Calu3 (cell line): Measurements from ENCODE around the gene SPATA7. TPM values are rescaled to one million over a fixed set of nuclear protein-coding genes. Genes with fewer than 3 reads are reported as not detected.

ENCODE experiments used
- BruUV-seq: library from RNA; stranded (reverse); fragments of 400-500 nt; replicated peaks from 2 replicates; lab custom pipeline; 2021; lab: Mats Ljungman, UMichigan
- CTCF ChIA-PET: fragments of 300-600 bp; sonication (Branson Sonifier 250); formaldehyde crosslinking; loops from one replicate; lab custom pipeline; 2022; ENCODE audit warnings: antibody characterized with exemption; lab: Charles Lee
- DNase-seq: peaks from one replicate; pipeline ENCODE4 v3.0.0; 2022
- H3K27ac Mint-ChIP-seq: one replicate; pipeline ENCODE4 v1.8.0; 2022; ENCODE audit warnings: mixed read lengths; ENCODE audit not compliant: unreplicated experiment
- H3K27me3 Mint-ChIP-seq: one replicate; pipeline ENCODE4 v1.8.0; 2022; ENCODE audit warnings: mixed read lengths; ENCODE audit not compliant: unreplicated experiment
- H3K36me3 Mint-ChIP-seq: one replicate; pipeline ENCODE4 v1.8.0; 2022; ENCODE audit warnings: mild to moderate bottlenecking, moderate library complexity, mixed read lengths; ENCODE audit not compliant: insufficient read depth, unreplicated experiment
- H3K4me1 Mint-ChIP-seq: one replicate; pipeline ENCODE4 v1.8.0; 2022; ENCODE audit warnings: mild to moderate bottlenecking, low read depth, mixed read lengths; ENCODE audit not compliant: unreplicated experiment
- H3K4me3 Mint-ChIP-seq: one replicate; pipeline ENCODE4 v1.8.0; 2022; ENCODE audit warnings: mild to moderate bottlenecking, low read depth, moderate library complexity, mixed read lengths; ENCODE audit not compliant: unreplicated experiment
- H3K9me3 Mint-ChIP-seq: one replicate; pipeline ENCODE4 v1.8.0; 2022; ENCODE audit warnings: low read depth, mixed read lengths; ENCODE audit not compliant: unreplicated experiment
- intact Hi-C: fragments of 100-400 bp; cut with micrococcal nuclease; formaldehyde crosslinking; loops from one replicate; pipeline ENCODE4 v1.10.0; 2022; ENCODE audit not compliant: unreplicated experiment
- total RNA-seq: library from RNA; stranded (reverse); gene quantifications from 2 replicates; pipeline ENCODE4 v1.2.3, GENCODE V29; 2022
- TF ChIP-seq, protein P1 (sequence below): fragments of 200-600 bp; IDR thresholded peaks from one replicate; pipeline ENCODE4 v1.8.0; 2022; ENCODE audit warnings: antibody characterized with exemption; ENCODE audit not compliant: unreplicated experiment

SPATA7 gene
- total RNA-seq, 1 experiment from 2014 or later = 8.1 TPM

DNA sequence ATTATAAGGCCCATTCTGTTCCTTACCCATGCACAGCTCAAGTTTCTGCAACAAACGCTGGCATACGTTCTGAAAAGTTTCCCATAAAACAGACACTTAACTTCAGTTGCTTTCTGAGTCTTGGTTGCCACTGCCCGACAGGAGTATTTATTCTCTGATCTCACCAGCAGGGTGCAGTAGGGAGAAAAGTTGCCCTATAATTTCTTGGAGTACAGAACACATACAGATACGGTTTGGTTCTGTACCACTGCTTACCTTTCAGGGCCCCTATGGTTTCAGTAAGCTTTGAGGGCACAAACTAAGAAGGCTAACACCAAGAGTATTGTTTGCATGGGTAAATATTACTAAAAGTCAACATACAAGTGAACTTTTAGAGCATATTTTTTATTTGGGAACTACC lies 77.9 kb downstream of the SPATA7 start:
- no TSS peak for BruUV-seq
- no peak overlapping the region for H3K4me3 Mint-ChIP-seq
- H3K27ac Mint-ChIP-seq = no peak overlapping the region
- H3K36me3 Mint-ChIP-seq = no peaks in the 10 kb centered on the region
- intact Hi-C loops = no loop called here
- TF ChIP-seq, protein P1, sequence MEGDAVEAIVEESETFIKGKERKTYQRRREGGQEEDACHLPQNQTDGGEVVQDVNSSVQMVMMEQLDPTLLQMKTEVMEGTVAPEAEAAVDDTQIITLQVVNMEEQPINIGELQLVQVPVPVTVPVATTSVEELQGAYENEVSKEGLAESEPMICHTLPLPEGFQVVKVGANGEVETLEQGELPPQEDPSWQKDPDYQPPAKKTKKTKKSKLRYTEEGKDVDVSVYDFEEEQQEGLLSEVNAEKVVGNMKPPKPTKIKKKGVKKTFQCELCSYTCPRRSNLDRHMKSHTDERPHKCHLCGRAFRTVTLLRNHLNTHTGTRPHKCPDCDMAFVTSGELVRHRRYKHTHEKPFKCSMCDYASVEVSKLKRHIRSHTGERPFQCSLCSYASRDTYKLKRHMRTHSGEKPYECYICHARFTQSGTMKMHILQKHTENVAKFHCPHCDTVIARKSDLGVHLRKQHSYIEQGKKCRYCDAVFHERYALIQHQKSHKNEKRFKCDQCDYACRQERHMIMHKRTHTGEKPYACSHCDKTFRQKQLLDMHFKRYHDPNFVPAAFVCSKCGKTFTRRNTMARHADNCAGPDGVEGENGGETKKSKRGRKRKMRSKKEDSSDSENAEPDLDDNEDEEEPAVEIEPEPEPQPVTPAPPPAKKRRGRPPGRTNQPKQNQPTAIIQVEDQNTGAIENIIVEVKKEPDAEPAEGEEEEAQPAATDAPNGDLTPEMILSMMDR = no peak
- CTCF ChIA-PET = no interaction called here
- H3K9me3 Mint-ChIP-seq = peaks cover 14% of the 10 kb centered on the region
- H3K27me3 Mint-ChIP-seq = no peaks in the 10 kb centered on the region
- DNase-seq = peak; percentile 8
- H3K4me1 Mint-ChIP-seq = peaks cover 6% of the 10 kb centered on the region

DNA sequence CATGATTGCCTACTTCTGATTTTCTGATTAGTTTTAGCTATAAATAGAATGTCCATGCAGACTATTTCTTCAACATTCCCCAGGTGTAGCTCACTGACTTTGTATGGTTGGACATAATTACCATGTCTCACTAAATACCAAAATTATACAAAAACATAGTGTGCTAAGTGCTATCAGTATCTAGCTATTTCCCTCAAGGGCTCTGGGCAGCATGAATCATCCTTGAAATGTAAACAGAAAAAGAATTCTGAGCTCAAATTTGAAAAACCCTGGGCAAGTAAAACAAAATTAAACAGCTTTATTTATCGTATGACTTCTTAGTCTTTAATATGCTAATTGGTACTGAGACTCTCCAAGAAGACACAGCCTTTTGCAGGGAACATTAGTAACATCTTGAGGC lies 82.9 kb downstream of the SPATA7 start:
- peaks cover 14% of the 10 kb centered on the region for H3K4me1 Mint-ChIP-seq
- BruUV-seq = no TSS peak
- no peak overlapping the region for H3K27ac Mint-ChIP-seq
- no peak overlapping the region for H3K4me3 Mint-ChIP-seq
- TF ChIP-seq, protein P1 = no peak
- CTCF ChIA-PET = interaction anchor here (1.7 kb wide), 1 partner anchor 279 kb away, joined by 6 read pairs; no protein-coding TSS in a partner anchor
- DNase-seq = no peak
- intact Hi-C loops = no loop called here
- H3K27me3 Mint-ChIP-seq = no peaks in the 10 kb centered on the region
- no peaks in the 10 kb centered on the region for H3K36me3 Mint-ChIP-seq
- no peaks in the 10 kb centered on the region for H3K9me3 Mint-ChIP-seq

DNA sequence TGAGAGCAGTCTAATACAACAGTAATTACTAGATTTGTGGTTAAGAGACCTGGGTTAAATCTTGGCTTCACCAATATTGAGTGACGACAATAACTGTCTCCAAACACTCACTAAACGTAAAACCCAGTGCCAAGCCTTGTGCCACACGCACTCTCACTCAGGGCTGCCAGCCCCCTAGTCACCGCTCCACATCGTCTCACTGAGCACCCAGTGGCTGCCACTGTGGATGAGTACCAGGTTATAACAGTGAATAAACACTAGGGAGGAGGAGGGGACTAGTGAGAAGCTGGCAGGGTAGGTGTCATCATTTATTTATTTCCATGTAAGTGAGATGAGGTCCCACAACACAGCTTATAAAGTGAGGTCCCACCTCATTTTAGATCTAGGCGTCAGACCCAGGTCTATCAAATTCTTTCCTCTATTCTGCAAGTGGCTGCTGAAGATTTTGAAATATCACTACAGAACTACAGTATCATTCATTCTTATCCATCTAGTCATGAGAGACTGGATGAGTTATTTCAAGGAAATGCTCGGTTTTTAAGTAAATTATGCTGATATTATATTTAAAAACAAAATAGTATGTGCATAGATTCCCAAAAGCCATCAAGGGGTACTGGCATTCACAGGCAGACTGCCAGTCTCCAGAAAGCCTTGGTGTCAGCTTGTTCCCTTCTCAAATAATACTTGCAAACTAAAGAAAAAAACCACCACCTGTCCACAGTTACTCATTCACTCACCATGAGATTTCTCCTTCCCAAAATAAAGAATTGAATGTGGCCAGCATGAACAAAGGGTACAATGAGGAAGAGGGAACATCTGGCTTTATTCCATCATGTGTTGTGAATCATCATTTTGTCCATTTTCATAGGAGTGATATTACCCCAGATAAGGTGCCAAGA lies 85.3 kb downstream of the SPATA7 start:
- Mint-ChIP-seq H3K27me3 (no peaks in the 10 kb centered on the region), H3K27ac (no peak overlapping the region), H3K4me3 (no peak overlapping the region), H3K9me3 (no peaks in the 10 kb centered on the region), H3K36me3 (no peaks in the 10 kb centered on the region), H3K4me1 (peaks cover 14% of the 10 kb centered on the region)
- no TSS peak for BruUV-seq
- TF ChIP-seq, protein P1 = no peak
- intact Hi-C loops = no loop called here
- no peak for DNase-seq
- CTCF ChIA-PET = interaction anchor here (0.6 kb wide), 1 partner anchor 10 kb away, joined by 3 read pairs; no protein-coding TSS in a partner anchor

DNA sequence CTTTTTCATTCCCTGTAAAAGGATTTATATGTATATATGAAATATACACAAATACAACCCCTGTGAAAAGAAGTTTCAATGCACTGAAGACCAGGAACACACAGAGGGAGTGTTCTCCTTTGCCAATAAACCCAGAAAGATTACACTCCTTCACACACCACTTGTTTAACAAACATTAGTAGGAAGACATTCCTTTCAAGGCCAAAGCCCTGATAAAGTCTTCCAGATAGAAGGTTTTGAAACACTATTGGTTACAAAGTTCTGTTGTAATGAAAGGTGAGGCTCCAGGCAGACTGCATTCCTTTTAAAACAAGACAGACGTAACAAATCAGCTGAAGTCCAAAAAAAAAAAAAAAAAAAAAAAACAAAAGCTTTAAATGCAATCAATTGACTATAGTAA lies 88.3 kb downstream of the SPATA7 start:
- no peaks in the 10 kb centered on the region for H3K36me3 Mint-ChIP-seq
- no peaks in the 10 kb centered on the region for H3K27me3 Mint-ChIP-seq
- no TSS peak for BruUV-seq
- H3K4me3 Mint-ChIP-seq = no peak overlapping the region
- DNase-seq = no peak
- intact Hi-C loops = no loop called here
- H3K27ac Mint-ChIP-seq = no peak overlapping the region
- TF ChIP-seq, protein P1 = no peak
- no peaks in the 10 kb centered on the region for H3K9me3 Mint-ChIP-seq
- peaks cover 3% of the 10 kb centered on the region for H3K4me1 Mint-ChIP-seq
- CTCF ChIA-PET = no interaction called here
